ENCODE data around the gene ZDHHC5.
"Not testable (repeated sequence)": the region's sequence is repeated elsewhere in the genome, so short reads cannot be mapped to it uniquely, and the experiment has no call there.

ZDHHC5 gene

DNA sequence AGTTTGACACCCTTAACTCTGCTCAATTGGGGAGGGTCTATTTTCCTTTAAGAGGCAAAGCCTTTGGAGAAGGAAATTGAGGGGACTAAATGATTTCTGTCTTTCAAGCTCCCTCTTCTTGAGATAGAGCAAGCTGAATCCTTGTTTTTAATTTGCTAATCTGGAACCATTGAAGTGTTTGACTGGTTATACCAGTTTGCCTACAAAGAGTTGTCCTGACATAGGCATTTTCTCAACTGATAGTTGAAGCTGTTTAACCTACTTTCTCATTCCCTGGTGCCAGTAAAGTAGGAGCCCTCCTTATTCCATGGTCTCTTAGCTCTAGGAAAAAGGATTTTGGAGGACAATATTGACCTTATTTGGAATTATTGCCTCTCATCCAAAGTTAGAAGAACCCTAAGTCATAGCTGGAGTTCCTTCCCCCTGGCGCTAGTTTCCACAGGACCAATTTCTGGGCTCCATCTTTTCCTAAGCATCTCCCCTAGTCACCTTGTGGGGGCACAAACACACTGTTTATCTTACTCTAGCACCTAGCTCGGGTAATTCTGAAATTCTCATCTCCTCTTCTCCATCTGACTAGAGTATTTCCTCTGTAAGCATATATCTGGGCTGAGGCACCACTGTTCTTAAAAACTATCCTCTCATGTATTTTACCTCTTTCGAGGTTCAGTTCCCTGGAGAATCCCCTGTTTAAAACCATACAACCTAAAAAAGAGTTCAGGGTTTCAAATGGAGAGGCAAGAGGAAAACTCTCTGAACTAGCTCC is 7.4 kb downstream of the ZDHHC5 start:
- DNase-seq = no peak

- no peak for DNase-seq
Observed at GRCh38 chr11:57679396-57679795, 11.5 kb downstream of the ZDHHC5 start.

GRCh38 chr11:57680552-57680874 is 12.6 kb downstream of the ZDHHC5 start:
- DNase-seq = no peak

- no peak for DNase-seq
Observed at GRCh38 chr11:57681168-57681567, 13.3 kb downstream of the ZDHHC5 start.

DNA sequence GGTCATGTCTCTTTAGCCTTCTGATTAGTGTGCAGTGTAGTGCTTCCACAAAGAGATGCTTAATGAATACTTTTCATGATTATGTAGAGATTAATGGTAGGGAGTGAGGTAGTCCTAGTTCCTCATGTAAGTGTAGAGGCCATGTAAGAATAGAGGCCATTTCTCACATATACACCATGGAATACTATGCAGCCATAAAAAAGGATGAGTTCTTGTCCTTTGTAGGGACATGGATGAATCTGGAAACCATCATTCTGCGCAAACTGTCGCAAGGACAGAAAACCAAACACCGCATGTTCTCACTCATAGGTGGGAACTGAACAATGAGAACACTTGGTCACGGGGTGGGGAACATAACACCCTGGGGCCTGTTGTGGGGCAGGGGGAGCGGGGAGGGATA is 22.6 kb downstream of the ZDHHC5 start:
- not testable (repeated sequence) for DNase-seq

DNA sequence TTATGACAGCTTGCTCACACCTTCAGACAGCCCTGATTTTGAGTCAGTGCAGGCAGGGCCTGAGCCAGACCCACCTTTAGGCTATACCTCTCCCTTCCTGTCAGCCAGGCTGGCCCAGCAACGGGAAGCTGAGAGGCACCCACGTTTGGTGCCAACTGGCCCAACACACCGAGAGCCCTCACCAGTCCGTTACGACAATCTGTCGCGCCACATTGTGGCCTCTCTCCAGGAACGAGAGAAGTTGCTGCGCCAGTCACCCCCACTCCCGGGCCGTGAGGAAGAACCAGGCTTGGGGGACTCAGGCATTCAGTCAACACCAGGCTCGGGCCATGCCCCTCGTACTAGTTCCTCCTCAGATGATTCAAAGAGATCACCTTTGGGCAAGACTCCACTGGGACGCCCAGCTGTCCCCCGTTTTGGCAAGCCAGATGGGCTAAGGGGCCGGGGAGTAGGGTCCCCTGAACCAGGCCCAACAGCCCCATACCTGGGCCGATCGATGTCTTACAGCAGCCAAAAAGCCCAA is 31.0 kb downstream of the ZDHHC5 start:
- no peak for DNase-seq

GRCh38 chr11:57699813-57700212 is 31.9 kb downstream of the ZDHHC5 start:
- DNase-seq = no peak

DNA sequence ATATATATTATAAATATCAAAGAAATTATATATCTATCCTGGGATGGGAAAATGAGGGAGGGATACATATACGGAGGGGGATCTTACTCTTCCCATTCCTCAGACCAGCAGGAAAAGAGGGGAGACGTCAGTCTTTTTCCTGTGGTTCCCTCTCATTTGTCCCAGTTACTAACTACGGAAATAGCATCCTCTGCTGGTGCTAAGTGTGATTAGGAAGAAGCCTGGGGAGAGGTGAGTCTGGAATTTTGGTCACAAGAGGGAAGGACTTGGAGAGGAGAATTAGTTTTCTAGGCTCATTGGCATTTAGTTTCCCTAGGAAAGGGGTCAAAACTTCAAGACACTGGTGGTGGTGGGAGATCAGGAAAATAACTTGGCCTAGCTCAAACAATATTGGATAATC is 32.5 kb downstream of the ZDHHC5 start:
- DNase-seq = no peak

GRCh38 chr11:57703341-57703740 is 35.4 kb downstream of the ZDHHC5 start:
- no peak for DNase-seq

DNA sequence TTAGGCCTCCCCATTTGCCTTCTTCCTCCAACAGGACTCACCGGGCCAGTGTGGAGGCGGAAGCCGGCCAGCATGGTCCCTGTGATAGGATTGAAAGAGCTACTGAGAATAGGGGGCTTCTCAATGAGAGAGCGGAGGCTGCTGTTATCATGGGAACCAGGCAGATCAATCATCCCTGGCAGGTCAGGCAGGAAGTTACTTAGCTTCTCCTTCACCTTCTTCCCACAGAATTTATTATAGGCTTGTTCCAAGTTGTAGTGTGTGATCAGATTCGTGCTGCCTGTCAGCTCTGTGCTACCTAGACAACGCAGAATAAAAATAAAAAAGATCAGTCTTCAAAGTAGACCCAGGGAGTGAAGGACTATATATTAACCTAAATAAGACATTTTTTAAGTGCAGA is 37.0 kb downstream of the ZDHHC5 start:
- no peak for DNase-seq

DNA sequence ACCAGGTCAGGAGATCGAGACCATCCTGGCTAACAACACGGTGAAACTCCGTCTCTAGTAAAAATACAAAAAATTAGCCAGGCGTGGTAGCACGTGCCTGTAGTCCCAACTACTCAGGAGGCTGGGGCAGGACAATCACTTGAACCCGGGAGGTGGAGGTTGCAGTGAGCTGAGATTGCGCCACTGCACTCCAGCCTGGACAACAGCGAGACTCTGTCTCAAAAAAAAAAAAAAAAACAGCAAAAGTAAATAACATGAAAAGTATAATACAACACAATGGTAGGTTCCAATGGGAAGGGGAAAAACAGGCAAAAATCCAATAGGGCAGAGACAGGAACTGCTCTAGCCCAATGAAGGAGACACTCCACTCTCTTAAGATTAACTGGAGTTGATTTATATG is 37.5 kb downstream of the ZDHHC5 start:
- DNase-seq = not testable (repeated sequence)

GRCh38 chr11:57709802-57710367 is 42.0 kb downstream of the ZDHHC5 start:
- no peak for DNase-seq

GRCh38 chr11:57711414-57712255 is 43.7 kb downstream of the ZDHHC5 start, which contains the start of gene MED19:
Gene MED19 (minus strand): TSS chr11:57712215. CDS start chr11:57712179, 36 bp downstream.
- DNase-seq = peak; percentile 76

DNA sequence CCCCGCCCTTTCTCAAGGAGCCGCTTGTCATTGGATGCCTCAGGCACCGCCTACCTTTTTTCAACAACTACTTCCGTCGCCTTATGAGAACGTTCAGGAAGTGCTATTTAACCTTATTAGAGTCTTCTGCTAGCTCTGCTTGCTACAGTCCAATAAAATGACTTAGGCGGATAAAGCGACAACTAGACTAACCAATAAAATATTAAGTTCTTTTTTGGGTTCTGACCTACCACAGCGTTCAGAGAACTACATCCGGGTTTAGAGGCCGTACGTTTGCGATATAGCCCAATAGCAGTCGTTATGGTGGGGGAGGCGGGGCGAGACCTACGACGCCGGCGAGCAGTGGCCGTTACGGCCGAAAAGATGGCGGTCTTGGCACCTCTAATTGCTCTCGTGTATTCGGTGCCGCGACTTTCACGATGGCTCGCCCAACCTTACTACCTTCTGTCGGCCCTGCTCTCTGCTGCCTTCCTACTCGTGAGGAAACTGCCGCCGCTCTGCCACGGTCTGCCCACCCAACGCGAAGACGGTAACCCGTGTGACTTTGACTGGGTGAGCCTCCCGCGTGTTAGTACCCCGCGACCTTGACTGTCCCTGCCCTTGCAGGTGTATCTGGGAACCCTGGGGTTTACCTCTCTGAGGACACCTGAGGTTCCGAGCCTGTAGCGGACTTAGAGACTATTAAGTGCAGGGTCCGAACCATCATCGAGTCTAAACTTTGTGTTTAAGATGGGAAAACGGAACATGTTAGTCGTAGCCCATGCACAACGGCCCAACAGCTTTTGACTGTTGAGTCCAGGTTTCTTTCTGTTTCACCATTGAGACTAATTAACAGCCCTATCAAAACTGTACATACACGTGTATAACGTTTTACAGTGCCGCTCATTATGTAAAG is 44.6 kb downstream of the ZDHHC5 start, which contains the start of gene TMX2:
Gene TMX2 (plus strand): TSS at position 338 of the 895 bp plus-strand sequence. CDS start 26 bp downstream, at position 364.
- DNase-seq = peak; percentile 92

DNA sequence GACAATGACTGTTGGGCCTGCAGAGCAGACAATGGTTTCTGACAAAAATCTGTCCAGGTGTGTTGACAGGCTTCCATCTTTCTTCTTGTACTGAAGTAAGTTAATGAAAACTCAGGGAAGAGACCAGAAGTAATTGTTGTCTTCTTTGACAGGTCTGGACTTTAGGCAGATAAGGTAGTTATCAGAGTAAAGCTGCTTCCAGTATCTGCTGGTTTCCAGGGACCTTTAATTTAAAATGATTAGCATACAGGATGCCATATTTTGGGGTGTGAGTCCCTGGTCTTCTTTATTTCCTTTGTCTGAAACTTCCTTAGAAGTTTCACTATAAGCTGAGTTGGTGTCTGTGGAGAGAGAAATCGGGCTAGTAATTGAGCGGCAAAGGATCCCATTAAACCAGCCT is 45.9 kb downstream of the ZDHHC5 start:
- DNase-seq = no peak

- not testable (repeated sequence) for DNase-seq
Observed at GRCh38 chr11:57716726-57717125, 48.8 kb downstream of the ZDHHC5 start.

DNA sequence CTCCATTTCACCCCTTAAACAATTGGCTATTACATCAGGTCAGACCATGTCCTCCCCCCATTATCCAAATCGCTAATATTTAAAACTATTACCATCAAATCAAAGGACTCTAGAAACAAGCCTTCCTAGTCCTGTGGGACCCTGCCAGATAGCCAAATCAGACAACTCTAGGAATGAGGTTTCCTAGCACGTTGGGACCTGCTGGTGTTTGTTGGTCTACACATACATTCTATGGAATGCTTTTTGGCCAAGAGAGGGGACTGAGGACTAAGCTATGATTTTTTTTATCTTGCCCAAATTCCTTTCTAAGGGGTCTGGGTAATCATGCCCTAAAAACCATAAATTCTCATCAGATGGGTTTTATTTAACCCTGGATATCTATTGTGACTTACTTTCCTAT is 59.3 kb downstream of the ZDHHC5 start:
- no peak for DNase-seq

- no peak for DNase-seq
Observed at GRCh38 chr11:57728829-57729228, 60.9 kb downstream of the ZDHHC5 start.

DNA sequence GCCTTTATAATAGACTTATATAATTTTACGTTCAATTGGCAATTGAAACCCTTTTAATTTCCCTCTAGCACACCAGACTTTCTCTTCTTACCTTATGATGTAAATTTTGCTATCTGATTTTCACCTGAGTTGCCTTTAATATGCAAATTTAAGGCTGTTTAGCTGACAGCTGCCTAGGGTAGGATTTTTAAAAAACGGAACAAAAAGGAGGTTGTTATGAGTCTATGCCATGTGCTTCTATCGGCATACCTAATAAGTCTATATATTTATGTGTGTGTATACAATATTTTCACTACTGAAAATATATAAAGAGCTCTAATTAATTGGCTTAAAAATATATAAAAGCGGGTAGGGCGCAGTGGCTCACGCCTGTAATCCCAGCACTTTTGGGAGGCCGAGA is 61.6 kb downstream of the ZDHHC5 start:
- no peak for DNase-seq

- no peak for DNase-seq
Observed at GRCh38 chr11:57732661-57733060, 64.7 kb downstream of the ZDHHC5 start.

GRCh38 chr11:57735619-57736298 is 67.8 kb downstream of the ZDHHC5 start:
- DNase-seq = no peak
